MM.1S (cell line): ENCODE results near the gene NINJ2.

Source experiments
- EZH2phosphoT487 ChIP-seq: fragments of 300-600 bp; sonication (generic); IDR thresholded peaks from 2 replicates; pipeline ENCODE4 v1.6.1; 2018; ENCODE audit warnings: antibody characterized with exemption, low read length
- TF ChIP-seq, protein P1 (sequence below): fragments of 300-600 bp; sonication (generic); IDR thresholded peaks from 2 replicates; pipeline ENCODE4 v1.5.1; 2016; ENCODE audit warnings: antibody characterized with exemption, low read length, mixed read lengths

DNA sequence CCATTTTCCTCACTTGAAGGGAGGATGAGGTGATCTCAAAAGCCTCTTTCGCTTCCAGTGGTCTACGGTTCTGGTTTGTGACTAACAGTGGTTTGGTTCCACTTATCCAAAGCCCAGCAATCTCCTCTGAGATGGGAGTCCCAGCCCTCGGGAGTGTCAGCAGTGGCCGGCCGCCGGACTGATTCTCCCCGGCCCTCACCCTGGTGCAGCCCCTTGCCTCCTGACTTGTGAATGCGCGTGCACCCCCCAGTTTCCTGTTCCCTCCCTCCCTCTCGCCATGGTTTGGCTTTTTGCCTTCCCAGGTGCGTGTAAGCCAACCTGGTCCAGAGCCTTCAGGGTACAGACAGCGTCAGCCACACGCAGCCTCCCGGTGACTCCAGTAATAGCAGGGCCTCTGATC, 129.0 kb downstream of the NINJ2 start:
- TF ChIP-seq, protein P1, sequence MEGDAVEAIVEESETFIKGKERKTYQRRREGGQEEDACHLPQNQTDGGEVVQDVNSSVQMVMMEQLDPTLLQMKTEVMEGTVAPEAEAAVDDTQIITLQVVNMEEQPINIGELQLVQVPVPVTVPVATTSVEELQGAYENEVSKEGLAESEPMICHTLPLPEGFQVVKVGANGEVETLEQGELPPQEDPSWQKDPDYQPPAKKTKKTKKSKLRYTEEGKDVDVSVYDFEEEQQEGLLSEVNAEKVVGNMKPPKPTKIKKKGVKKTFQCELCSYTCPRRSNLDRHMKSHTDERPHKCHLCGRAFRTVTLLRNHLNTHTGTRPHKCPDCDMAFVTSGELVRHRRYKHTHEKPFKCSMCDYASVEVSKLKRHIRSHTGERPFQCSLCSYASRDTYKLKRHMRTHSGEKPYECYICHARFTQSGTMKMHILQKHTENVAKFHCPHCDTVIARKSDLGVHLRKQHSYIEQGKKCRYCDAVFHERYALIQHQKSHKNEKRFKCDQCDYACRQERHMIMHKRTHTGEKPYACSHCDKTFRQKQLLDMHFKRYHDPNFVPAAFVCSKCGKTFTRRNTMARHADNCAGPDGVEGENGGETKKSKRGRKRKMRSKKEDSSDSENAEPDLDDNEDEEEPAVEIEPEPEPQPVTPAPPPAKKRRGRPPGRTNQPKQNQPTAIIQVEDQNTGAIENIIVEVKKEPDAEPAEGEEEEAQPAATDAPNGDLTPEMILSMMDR: no peak
- TF ChIP-seq EZH2phosphoT487: no peak
